Measurements from ENCODE around the gene NCOA7. TPM values are rescaled to one million over a fixed set of nuclear protein-coding genes. Genes with fewer than 3 reads are reported as not detected.

NCOA7 gene
- total and polyA plus RNA-seq, 2 of the 8 experiments (the other 6 are each of a cell fraction or from before 2014, with no cell fraction given) = 2.6 to 10.7 TPM

DNA sequence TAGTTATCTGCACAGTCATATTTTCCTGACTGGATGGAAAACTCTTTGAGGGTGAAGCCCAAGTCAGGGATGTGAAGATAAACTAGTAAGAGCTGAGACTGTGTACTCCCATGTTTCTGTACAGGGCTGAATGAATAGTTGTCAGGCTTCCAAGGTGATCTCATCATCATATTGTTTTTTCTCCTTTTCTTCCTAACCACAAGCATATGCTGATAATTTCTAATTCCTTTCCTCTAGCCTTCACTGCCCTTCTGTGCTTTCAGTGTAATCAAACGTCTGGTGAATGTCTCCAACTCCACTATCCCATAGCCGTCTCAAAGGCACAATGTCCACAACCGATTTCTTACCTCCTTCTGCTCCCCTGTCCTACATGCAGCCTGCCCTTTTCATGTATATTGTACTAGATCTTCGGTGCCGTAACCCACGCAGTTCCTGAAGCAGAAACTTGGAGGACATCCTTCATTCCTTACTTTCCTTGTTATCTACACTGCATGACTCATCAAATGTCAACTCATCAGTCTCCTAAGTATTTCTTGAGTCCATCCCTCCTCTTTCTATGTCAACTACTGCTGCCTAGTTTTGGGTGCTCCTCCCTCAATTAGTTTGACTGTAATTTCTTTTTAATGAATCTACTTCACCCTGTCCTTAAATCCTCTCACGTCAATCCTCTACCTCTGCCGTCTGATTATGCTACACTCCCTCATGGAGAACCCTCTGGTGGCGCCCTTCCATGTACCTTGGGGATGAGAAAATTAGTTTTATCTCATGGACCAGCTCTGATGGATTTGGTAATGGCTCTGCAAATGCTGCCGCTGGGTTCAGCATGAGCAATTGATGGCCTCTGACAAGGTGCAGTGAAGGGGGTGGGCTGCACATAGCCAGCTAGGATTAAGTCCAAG, 21.9 kb downstream of the NCOA7 start (continued):
- TF ChIP-seq CBX8 (IDR thresholded peaks at IDR 0.05; ENCODE audit: borderline replicate concordance, low read depth, low read length) (no peak), EGR1 (IDR thresholded peaks at IDR 0.05; ENCODE audit: borderline replicate concordance, low read depth, low read length) (no peak), JUND (IDR thresholded peaks at IDR 0.05; ENCODE audit: low read length) (no peak), TAF7 (optimal IDR thresholded peaks at IDR 0.05; ENCODE audit: borderline replicate concordance, low read depth, low read length) (no peak), RFX5 (IDR thresholded peaks at IDR 0.05; ENCODE audit: borderline replicate concordance, low read depth, low read length) (no peak)
